ENCODE results near the gene LRRC23.

DNA sequence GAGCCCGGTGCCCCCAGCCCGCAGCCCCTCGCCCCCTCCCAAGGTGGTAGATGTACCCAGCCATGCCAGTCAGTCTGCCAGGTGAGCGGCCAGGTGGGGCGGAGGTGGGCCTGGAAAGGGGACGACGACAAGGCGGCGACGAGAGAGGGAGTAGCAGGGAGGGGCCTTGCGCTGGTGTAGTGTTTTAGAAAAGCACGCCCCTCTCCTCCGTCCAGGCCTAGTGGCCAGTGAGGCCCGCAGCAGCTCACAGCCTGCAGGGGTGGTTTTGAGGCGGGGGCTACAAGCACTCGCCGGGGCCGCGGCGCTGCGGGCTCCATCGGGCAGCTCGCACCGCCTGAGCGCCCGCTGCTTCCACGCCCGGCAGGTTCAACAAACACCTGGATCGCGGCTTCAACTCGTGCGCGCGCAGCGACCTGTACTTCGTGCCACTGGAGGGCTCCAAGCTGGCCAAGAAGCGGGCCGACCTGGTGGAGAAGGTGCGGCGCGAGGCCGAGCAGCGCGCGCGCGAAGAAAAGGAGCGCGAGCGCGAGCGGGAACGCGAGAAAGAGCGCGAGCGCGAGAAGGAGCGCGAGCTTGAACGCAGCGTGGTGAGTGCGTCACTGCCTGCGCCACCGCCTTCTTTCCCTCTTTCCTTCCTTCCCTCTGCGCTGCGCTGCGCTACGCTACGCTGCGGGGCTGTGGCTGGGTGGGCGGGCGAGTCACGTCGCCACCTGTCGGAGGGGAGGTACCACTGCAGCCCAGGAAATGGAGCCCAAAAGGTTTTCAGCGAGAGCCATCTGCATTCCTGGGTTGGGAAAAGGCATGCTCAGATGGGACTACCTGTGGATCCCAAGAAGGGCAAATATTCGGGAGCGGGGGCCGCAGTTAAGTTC is 33.1 kb downstream of the LRRC23 start:
- TF ChIP-seq, protein P1, sequence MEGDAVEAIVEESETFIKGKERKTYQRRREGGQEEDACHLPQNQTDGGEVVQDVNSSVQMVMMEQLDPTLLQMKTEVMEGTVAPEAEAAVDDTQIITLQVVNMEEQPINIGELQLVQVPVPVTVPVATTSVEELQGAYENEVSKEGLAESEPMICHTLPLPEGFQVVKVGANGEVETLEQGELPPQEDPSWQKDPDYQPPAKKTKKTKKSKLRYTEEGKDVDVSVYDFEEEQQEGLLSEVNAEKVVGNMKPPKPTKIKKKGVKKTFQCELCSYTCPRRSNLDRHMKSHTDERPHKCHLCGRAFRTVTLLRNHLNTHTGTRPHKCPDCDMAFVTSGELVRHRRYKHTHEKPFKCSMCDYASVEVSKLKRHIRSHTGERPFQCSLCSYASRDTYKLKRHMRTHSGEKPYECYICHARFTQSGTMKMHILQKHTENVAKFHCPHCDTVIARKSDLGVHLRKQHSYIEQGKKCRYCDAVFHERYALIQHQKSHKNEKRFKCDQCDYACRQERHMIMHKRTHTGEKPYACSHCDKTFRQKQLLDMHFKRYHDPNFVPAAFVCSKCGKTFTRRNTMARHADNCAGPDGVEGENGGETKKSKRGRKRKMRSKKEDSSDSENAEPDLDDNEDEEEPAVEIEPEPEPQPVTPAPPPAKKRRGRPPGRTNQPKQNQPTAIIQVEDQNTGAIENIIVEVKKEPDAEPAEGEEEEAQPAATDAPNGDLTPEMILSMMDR (IDR thresholded peaks at IDR 0.05; ENCODE audit: insufficient read depth, low read length), result peak; percentile 95
- TF ChIP-seq REST (IDR thresholded peaks at IDR 0.05; ENCODE audit: insufficient replicate concordance, low read depth), result peak; percentile 56
